ENCODE measurements around the gene SFXN5. TPM values are rescaled to one million over a fixed set of nuclear protein-coding genes. Genes with fewer than 3 reads are reported as not detected.
A peak's percentile ranks its signal among the peaks of the same experiment; 100 is the strongest.

SFXN5 gene
- total RNA-seq, 1 experiment from 2014 or later = 20.5 TPM

GRCh38 chr2:72965016-72965415, 106.5 kb downstream of the SFXN5 start:
- Histone ChIP-seq H3K27me3 (no peaks in the 10 kb centered on the region), H3K36me3 (no peaks in the 10 kb centered on the region), H3K4me1 (peaks cover 2% of the 10 kb centered on the region; the same call in 1 of the 2 replicates), H3K4me3 (no peak overlapping the region), H3K9me3 (replicated peaks) (no peaks in the 10 kb centered on the region), H3K27ac (no peak overlapping the region)
- no peak for DNase-seq

- Histone ChIP-seq H3K4me3 (no peak overlapping the region), H3K9me3 (replicated peaks) (no peaks in the 10 kb centered on the region), H3K27ac (no peak overlapping the region), H3K4me1 (peaks cover 2% of the 10 kb centered on the region; the same call in 1 of the 2 replicates), H3K36me3 (no peaks in the 10 kb centered on the region), H3K27me3 (no peaks in the 10 kb centered on the region)
- no peak for DNase-seq
These were observed 107.4 kb downstream of the SFXN5 start for GRCh38 chr2:72964146-72964525.

- Histone ChIP-seq H3K27ac (no peak overlapping the region), H3K36me3 (no peaks in the 10 kb centered on the region), H3K4me3 (no peak overlapping the region), H3K4me1 (peaks cover 2% of the 10 kb centered on the region; the same call in 1 of the 2 replicates), H3K27me3 (no peaks in the 10 kb centered on the region), H3K9me3 (replicated peaks) (no peaks in the 10 kb centered on the region)
- DNase-seq = peak; percentile 41 to 55
These were observed 107.9 kb downstream of the SFXN5 start for GRCh38 chr2:72963423-72964145.

- Histone ChIP-seq H3K9me3 (replicated peaks) (no peaks in the 10 kb centered on the region), H3K27me3 (no peaks in the 10 kb centered on the region)
These were observed 108.6 kb downstream of the SFXN5 start for GRCh38 chr2:72962911-72963310.

DNA sequence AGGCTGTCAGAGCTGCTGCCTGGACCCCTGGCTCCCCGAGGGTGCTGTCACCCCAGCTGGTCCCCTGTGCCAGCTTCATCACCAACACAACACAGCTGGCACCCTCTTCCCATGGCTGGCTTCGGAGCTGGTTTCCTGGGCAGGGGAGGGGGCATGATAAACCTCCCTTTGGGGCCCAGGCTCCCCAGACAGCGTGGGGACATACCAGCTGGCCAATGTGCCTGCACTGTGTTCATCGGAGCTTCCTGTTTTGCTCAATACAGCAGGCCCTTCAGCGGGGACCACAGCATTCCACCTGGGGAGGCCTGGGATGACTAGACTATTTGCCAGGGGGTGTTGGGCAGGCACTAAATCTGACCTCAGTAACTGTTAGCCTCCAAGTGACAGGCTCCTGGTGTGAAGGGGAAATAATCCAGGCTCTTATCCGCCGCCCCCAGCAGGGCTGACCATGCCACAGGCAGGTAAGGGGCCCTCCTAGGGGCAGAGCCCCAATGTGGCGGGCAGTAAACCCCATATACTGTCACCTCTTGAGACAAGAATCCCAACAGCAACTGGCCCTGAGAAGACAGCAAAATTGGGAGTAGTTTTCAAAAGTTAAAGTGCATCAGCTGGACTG, 109.6 kb downstream of the SFXN5 start:
- Histone ChIP-seq H3K4me3 (no peak overlapping the region), H3K9me3 (replicated peaks) (no peaks in the 10 kb centered on the region), H3K27ac (no peak overlapping the region), H3K4me1 (peaks cover 2% of the 10 kb centered on the region; the same call in 1 of the 2 replicates), H3K36me3 (no peaks in the 10 kb centered on the region), H3K27me3 (no peaks in the 10 kb centered on the region)
- DNase-seq = no peak

More at GRCh38 chr2:72962911-72963310, 108.6 kb downstream of the SFXN5 start:
- Histone ChIP-seq H3K27ac (no peak overlapping the region), H3K4me1 (peaks cover 2% of the 10 kb centered on the region; the same call in 1 of the 2 replicates), H3K4me3 (no peak overlapping the region), H3K36me3 (no peaks in the 10 kb centered on the region)
- no peak for DNase-seq

GRCh38 chr2:72961036-72961720, 110.3 kb downstream of the SFXN5 start:
- peaks cover 2% of the 10 kb centered on the region; the same call in 1 of the 2 replicates for H3K4me1 ChIP-seq
- no peaks in the 10 kb centered on the region for H3K27me3 ChIP-seq
- no peak for DNase-seq
- no peak overlapping the region for H3K4me3 ChIP-seq
- H3K36me3 ChIP-seq = no peaks in the 10 kb centered on the region
- H3K27ac ChIP-seq = no peak overlapping the region
- H3K9me3 ChIP-seq (replicated peaks) = no peaks in the 10 kb centered on the region

DNA sequence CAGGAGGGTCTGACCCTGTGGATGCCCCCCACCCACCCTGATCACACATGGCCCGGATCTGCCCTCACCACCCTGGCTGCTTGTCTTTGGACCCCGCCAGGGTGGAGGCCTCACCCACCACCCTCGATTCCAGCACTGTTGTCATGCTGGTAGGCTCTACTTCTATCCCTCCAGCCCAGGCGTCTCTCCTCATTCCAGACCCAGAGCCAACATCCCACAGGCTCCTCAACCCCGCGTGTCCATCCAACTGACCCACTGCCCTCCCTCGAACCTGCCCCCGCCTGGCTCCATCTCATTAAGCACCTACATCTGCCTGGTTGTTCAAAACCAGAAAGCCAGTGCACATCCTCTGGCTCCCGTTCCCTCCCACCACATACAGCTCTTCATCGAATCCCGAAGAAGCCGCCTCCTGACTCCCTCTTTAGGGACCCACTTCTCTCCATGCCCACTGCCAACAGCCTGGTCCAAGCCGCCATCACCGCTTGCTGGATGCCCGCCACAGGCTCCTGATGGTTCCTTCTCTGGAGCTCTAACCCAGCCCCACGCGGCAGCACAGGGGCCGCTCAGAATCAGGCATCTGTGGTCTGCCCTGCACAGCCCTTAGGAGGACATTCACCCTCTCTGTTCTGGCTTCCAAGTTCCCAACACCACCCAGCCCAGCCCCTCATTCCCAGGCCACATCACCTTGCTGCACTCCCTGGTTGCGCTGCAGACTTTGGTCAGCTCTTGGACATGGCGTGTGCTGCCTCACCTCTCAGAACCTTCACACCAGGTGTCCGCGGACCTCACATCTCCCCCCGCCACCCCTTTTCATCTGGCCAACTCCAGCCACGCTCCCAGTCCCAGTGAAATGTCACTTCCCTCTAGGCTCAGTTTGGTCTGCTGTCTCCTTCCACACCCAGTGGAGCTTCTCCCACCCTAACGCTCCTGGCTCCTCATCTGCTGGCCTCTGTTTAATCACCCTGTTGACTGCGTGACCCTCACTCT, 111.2 kb downstream of the SFXN5 start:
- Histone ChIP-seq H3K36me3 (no peaks in the 10 kb centered on the region), H3K4me1 (peaks cover 9% of the 10 kb centered on the region), H3K9me3 (replicated peaks) (no peaks in the 10 kb centered on the region), H3K27me3 (no peaks in the 10 kb centered on the region), H3K4me3 (no peak overlapping the region), H3K27ac (no peak overlapping the region)
- DNase-seq = no peak

GRCh38 chr2:72959554-72959953, 112.0 kb downstream of the SFXN5 start:
- Histone ChIP-seq H3K4me3 (no peak overlapping the region), H3K9me3 (replicated peaks) (no peaks in the 10 kb centered on the region), H3K27ac (no peak overlapping the region), H3K36me3 (no peaks in the 10 kb centered on the region), H3K27me3 (no peaks in the 10 kb centered on the region), H3K4me1 (peaks cover 17% of the 10 kb centered on the region)
- DNase-seq = no peak

DNA sequence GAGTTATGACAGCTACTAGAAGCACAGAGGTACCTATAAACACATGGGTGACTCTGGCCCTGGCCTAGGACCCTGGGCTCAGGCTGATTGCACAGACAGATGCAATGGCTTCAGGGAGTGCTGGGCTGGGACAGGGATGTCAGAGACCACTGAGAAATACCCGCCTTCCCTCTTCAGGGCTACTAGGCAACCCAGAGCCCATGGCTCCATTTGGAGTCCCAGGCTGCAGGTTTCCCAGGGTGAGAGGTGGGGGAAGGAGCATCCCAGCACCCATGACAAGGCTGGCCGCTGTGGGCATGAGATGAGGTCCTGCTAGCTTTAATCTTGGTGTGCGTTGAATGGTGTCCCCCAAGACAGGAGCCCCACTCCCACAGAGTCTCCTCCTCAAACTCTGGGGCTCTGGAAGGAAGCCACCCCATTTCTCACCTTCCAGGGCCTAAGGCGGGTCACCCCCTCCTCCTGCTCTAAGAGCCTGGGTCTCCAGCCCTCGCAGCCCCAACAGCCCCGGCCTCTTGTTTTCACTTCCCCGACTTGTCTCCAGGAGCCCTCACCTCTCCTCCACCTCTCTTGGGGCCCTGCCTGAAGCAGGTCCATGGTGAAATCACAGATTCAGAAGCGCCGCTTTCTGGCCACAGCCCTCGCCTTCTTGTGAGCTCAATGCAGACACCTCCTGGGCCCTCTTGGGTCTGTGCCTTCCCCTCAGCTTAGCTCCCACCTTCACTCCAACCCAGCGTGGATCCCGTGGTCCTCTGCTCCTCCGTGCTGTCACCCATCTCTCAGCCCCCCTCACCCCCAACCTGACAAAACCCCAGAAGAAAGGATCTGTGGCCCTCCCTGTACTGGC, 112.7 kb downstream of the SFXN5 start:
- Histone ChIP-seq H3K4me3 (no peak overlapping the region), H3K4me1 (peaks cover 22% of the 10 kb centered on the region), H3K27ac (no peak overlapping the region), H3K36me3 (no peaks in the 10 kb centered on the region), H3K27me3 (no peaks in the 10 kb centered on the region), H3K9me3 (replicated peaks) (no peaks in the 10 kb centered on the region)
- no peak for DNase-seq

GRCh38 chr2:72956936-72957335, 114.6 kb downstream of the SFXN5 start:
- Histone ChIP-seq H3K36me3 (no peaks in the 10 kb centered on the region), H3K27me3 (no peaks in the 10 kb centered on the region), H3K4me1 (peaks cover 25% of the 10 kb centered on the region), H3K9me3 (replicated peaks) (no peaks in the 10 kb centered on the region), H3K4me3 (no peak overlapping the region), H3K27ac (no peak overlapping the region)
- no peak for DNase-seq

DNA sequence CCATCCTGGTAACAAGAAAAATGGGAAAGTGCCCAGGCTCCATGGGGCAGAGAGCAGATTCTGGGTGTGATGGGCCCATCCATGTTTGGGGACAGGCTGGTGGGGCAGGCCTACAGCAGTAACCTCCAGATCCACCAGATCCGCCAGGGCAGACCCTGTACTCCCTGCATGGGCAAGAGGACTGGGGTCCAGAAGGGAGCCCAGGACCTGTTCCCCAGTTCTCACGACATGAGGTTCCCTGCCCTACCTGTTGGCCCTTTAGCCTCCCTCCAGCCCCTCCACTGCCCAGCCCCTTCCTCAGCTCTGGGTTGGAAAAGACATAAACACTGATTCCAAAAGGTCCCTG, 115.5 kb downstream of the SFXN5 start:
- no peaks in the 10 kb centered on the region for H3K9me3 ChIP-seq (replicated peaks)
- no peak overlapping the region for H3K4me3 ChIP-seq
- H3K27me3 ChIP-seq = no peaks in the 10 kb centered on the region
- no peaks in the 10 kb centered on the region for H3K36me3 ChIP-seq
- no peak for DNase-seq
- peak overlapping the region; percentile 99; the same call in 1 of the 2 replicates for H3K27ac ChIP-seq
- H3K4me1 ChIP-seq = peaks cover 25% of the 10 kb centered on the region

DNA sequence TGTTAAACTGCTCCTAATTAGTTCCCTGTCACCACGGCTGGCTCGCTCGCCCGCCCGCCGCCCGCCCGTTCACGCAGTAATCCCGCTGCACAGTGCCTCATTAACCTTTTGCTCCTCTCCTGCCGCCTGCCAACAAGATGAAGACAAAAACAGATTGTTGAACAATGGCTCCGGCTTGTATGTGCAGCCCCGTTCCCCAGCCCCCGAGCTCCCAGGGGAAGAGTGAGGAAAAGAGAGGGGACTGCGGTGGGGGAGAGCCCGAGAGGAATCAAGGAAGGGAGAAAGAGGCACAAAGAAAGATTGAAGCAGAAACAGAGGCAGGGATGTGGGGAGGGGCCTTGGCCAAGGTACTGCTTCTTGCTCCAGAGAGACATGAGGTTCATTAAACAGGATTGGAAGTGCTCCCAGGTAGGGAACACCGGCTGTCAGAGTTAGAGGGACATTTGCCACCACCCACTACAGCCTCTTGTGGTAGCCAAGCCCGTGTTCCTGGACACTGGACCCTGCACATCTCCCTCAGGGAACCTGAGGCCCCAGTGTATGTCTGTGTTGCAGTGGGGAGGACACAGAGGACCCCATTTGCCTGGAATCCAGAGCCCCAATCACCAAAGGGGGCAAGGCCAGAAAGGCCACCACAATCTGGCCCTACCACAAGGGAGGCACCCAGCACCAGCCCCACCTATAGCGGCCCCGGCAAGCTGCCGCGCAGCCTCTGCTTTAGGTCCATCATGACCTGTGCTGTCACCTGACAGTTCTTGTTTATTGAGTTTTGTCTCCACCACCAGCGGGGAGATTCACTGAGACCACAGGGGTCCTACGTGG, 116.1 kb downstream of the SFXN5 start:
- Histone ChIP-seq H3K27ac (peak overlapping the region; percentile 99), H3K9me3 (replicated peaks) (no peaks in the 10 kb centered on the region), H3K4me1 (peaks cover 25% of the 10 kb centered on the region), H3K27me3 (no peaks in the 10 kb centered on the region), H3K36me3 (no peaks in the 10 kb centered on the region), H3K4me3 (peak overlapping the region; percentile 39)
- DNase-seq = peak; percentile 44 to 60
